IMR-90 (cell line): ENCODE data around the gene MET. TPM values are rescaled to one million over a fixed set of nuclear protein-coding genes. Genes with fewer than 3 reads are reported as not detected.

Source experiments
- ATAC-seq: fragments of 200-7000 bp; cut with Tn5 transposase; 2 replicates; pipeline ENCODE4 v1.9.1; 2020; ENCODE audit warnings: low read depth, mild to moderate bottlenecking, moderate library complexity
- BruUV-seq: library from RNA; stranded (reverse); fragments of 400-500 nt; replicated peaks from 2 replicates; lab custom pipeline; 2021; lab: Mats Ljungman, UMichigan
- CTCF ChIA-PET: fragments of 300-600 bp; formaldehyde crosslinking; extraction: SDS; loops from one replicate; lab custom pipeline; 2021; ENCODE audit warnings: antibody characterized with exemption; lab: Yijun Ruan, JAX
- POLR2A ChIA-PET: fragments of 300-600 bp; sonication (Branson Sonifier 250); formaldehyde crosslinking; loops from one replicate; lab custom pipeline; 2022; ENCODE audit warnings: antibody characterized with exemption; ENCODE audit not compliant: unreplicated experiment; lab: Charles Lee
- DNase-seq: peaks from one replicate; pipeline ENCODE4 v3.0.0; 2013
- H2AFZ ChIP-seq: replicated peaks from 2 replicates; pipeline ENCODE3; 2013; ENCODE audit warnings: low read length, mild to moderate bottlenecking; ENCODE audit not compliant: poor library complexity
- H2AK5ac ChIP-seq: 2 replicates; pipeline ENCODE4 v1.6.1; 2013; ENCODE audit warnings: low read depth, low read length, inconsistent platforms
- H2AK9ac ChIP-seq: replicated peaks from 2 replicates; pipeline ENCODE3; 2013; ENCODE audit warnings: mild to moderate bottlenecking, low read depth, low read length, moderate library complexity; ENCODE audit not compliant: poor library complexity
- H2BK120ac ChIP-seq: 2 replicates; pipeline ENCODE4 v1.6.1; 2013; ENCODE audit warnings: low read depth, low read length, inconsistent platforms
- H2BK15ac ChIP-seq: 3 replicates; pipeline ENCODE4 v1.6.1; 2013; ENCODE audit warnings: low read depth, low read length, inconsistent platforms
- H2BK20ac ChIP-seq: 2 replicates; pipeline ENCODE4 v1.6.1; 2013; ENCODE audit warnings: low read depth, mild to moderate bottlenecking, inconsistent platforms, low read length, moderate library complexity
- H2BK5ac ChIP-seq: 2 replicates; pipeline ENCODE4 v1.6.1; 2013; ENCODE audit warnings: mild to moderate bottlenecking, low read depth, low read length, inconsistent platforms; ENCODE audit not compliant: poor library complexity, severe bottlenecking
- H3K14ac ChIP-seq: replicated peaks from 2 replicates; pipeline ENCODE4 v1.6.1; 2013; ENCODE audit warnings: low read depth, low read length, inconsistent platforms
- H3K18ac ChIP-seq: 2 replicates; pipeline ENCODE4 v1.6.1; 2013; ENCODE audit warnings: low read depth, low read length, control low read depth
- H3K23ac ChIP-seq: 2 replicates; pipeline ENCODE4 v1.6.1; 2013; ENCODE audit warnings: low read depth, low read length, inconsistent platforms
- H3K27ac ChIP-seq: 2 replicates; pipeline ENCODE4 v1.5.1; 2013; ENCODE audit warnings: mild to moderate bottlenecking, control low read depth, low read length; ENCODE audit not compliant: insufficient read depth
- H3K27me3 ChIP-seq: 2 replicates; pipeline ENCODE4 v1.6.1; 2013; ENCODE audit warnings: low read length; ENCODE audit not compliant: control insufficient read depth, insufficient read depth
- H3K36me3 ChIP-seq: 2 replicates; pipeline ENCODE4 v1.6.1; 2013; ENCODE audit warnings: low read length, mixed read lengths; ENCODE audit not compliant: control insufficient read depth, insufficient read depth
- H3K4ac ChIP-seq: 2 replicates; pipeline ENCODE4 v1.6.1; 2013; ENCODE audit warnings: low read depth, low read length, inconsistent platforms
- H3K4me1 ChIP-seq: 2 replicates; pipeline ENCODE4 v1.6.1; 2013; ENCODE audit warnings: low read length, mixed read lengths; ENCODE audit not compliant: control insufficient read depth, insufficient read depth
- H3K4me2 ChIP-seq: 2 replicates; pipeline ENCODE4 v1.6.1; 2013; ENCODE audit warnings: low read depth, mild to moderate bottlenecking, control low read depth, low read length, moderate library complexity
- H3K4me3 ChIP-seq: 2 replicates; pipeline ENCODE4 v1.5.1; 2013; ENCODE audit warnings: low read depth, mild to moderate bottlenecking, control low read depth, low read length, moderate library complexity; ENCODE audit not compliant: insufficient read depth
- H3K56ac ChIP-seq: 2 replicates; pipeline ENCODE4 v1.6.1; 2013; ENCODE audit warnings: low read length, inconsistent platforms; ENCODE audit not compliant: insufficient read depth; ENCODE audit errors: extremely low read depth
- H3K79me1 ChIP-seq, 2 experiments: 2 replicates each; pipeline ENCODE4 v1.6.1; 2013; ENCODE audit warnings: low read length in 2 of 2, inconsistent platforms in 1 of 2, low read depth in 1 of 2
- H3K9ac ChIP-seq: 2 replicates; pipeline ENCODE4 v1.6.1; 2013; ENCODE audit warnings: low read depth, low read length, control low read depth
- H3K9me1 ChIP-seq: 2 replicates; pipeline ENCODE4 v1.6.1; 2013; ENCODE audit warnings: low read length, inconsistent platforms; ENCODE audit not compliant: insufficient read depth
- H3K9me3 ChIP-seq: 2 replicates; pipeline ENCODE4 v1.6.1; 2013; ENCODE audit warnings: low read length; ENCODE audit not compliant: control insufficient read depth, insufficient read depth
- H4K20me1 ChIP-seq: 2 replicates; pipeline ENCODE4 v1.6.1; 2013; ENCODE audit warnings: low read length, inconsistent platforms; ENCODE audit not compliant: insufficient read depth
- H4K5ac ChIP-seq: 2 replicates; pipeline ENCODE4 v1.6.1; 2013; ENCODE audit warnings: mild to moderate bottlenecking, low read depth, low read length, control low read depth
- H4K8ac ChIP-seq, 2 experiments: 2 replicates each; pipeline ENCODE4 v1.6.1; 2013; ENCODE audit warnings: low read depth in 2 of 2, low read length in 2 of 2, control low read depth in 1 of 2, inconsistent platforms in 1 of 2
- H4K91ac ChIP-seq: 2 replicates; pipeline ENCODE4 v1.6.1; 2013; ENCODE audit warnings: low read depth, low read length, inconsistent platforms; ENCODE audit not compliant: insufficient read depth
- BHLHE40 ChIP-seq: fragments of 150-350 bp; IDR thresholded peaks from 2 replicates; pipeline ENCODE4 v1.6.1; 2016; ENCODE audit warnings: mild to moderate bottlenecking, low read depth, low read length
- FOS ChIP-seq: fragments of 150-350 bp; IDR thresholded peaks from 2 replicates; pipeline ENCODE4 v1.6.1; 2016; ENCODE audit warnings: low read depth, low read length
- MAZ ChIP-seq: IDR thresholded peaks from 2 replicates; pipeline ENCODE4 v1.6.1; 2012; ENCODE audit warnings: low read depth, mild to moderate bottlenecking, low read length, improper control_type of control experiment, moderate library complexity, borderline replicate concordance
- RFX5 ChIP-seq: IDR thresholded peaks from 2 replicates; pipeline ENCODE4 v1.8.0; 2012; ENCODE audit warnings: low read depth, mild to moderate bottlenecking, low read length, moderate library complexity
- WGBS, 2 experiments: methylation state at CpG; one replicate each; pipeline versions ENCODE4 v1.1.5 to v1.1.7; 2013; ENCODE audit warnings: missing lambda C conversion rate in 2 of 2; ENCODE audit not compliant: insufficient read length in 1 of 2; ENCODE audit errors: extremely low coverage in 2 of 2; 5-methylcytosine and 5-hydroxymethylcytosine counted together
- dilution Hi-C: fragments of 300-500 bp; cut with HindIII; formaldehyde crosslinking; loops from one replicate; pipeline ENCODE4 v1.14.3; 2018; ENCODE audit warnings: low sequenced_read_pairs; ENCODE audit not compliant: unreplicated experiment
- in situ Hi-C: fragments of 300-500 bp; cut with MboI; formaldehyde crosslinking; loops from 3 replicates; pipeline ENCODE4 v1.14.3; 2019; ENCODE audit warnings: low sequenced_read_pairs, inconsistent platforms, mixed read lengths
- intact Hi-C: fragments of 100-400 bp; cut with micrococcal nuclease; formaldehyde crosslinking; loops from 2 replicates; pipeline ENCODE4 v1.10.0; 2022
- polyA plus RNA-seq, 3 experiments: library from polyadenylated mRNA; depleted of rRNA; stranded (reverse); fragments of >200 nt; gene quantifications; 2 replicates each; pipeline ENCODE4 v1.2.3, GENCODE V29; 2012; ENCODE audit warnings: low replicate concordance in 1 of 3
- total RNA-seq: library from RNA; depleted of rRNA; stranded (reverse); fragments of >200 nt; gene quantifications from 2 replicates; pipeline ENCODE4 v1.2.3, GENCODE V29; 2012

MET gene
- total and polyA plus RNA-seq, 2 of the 4 experiments (the other 2 are of a cell fraction) = 15.0 to 84.6 TPM

GRCh38 chr7:116697761-116698160 lies 25.8 kb downstream of the MET start:
- no peaks in the 10 kb centered on the region; the same call in 1 of the 2 replicates for H3K36me3 ChIP-seq
- no peak overlapping the region for H2BK20ac ChIP-seq
- no peak overlapping the region for H4K8ac ChIP-seq
- peaks cover 8% of the 10 kb centered on the region for H3K9me1 ChIP-seq
- peaks cover 23 to 34% of the 10 kb centered on the region in 2 experiments for H3K79me1 ChIP-seq
- no peak overlapping the region for H3K18ac ChIP-seq
- H4K91ac ChIP-seq = no peak overlapping the region
- no peak overlapping the region for H4K5ac ChIP-seq
- DNase-seq = no peak
- H2AFZ ChIP-seq = no peak overlapping the region
- ChIA-PET POLR2A (no interaction called here), CTCF (interaction anchor here (1.1 kb wide), 1 partner anchor 10 kb away, joined by 3 read pairs; no protein-coding TSS in a partner anchor)
- no peak for ATAC-seq
- dilution Hi-C loops = no loop called here
- H2BK5ac ChIP-seq = no peak overlapping the region
- H2AK5ac ChIP-seq = no peak overlapping the region
- peaks cover 3% of the 10 kb centered on the region for H3K4me1 ChIP-seq
- H2AK9ac ChIP-seq = no peak overlapping the region
- H3K27ac ChIP-seq = no peak overlapping the region
- H3K9me3 ChIP-seq = no peaks in the 10 kb centered on the region
- H3K4me3 ChIP-seq = no peak overlapping the region
- in situ Hi-C loops = no loop called here
- no peak overlapping the region for H3K4ac ChIP-seq
- TF ChIP-seq RFX5 (no peak), FOS (no peak), MAZ (no peak), BHLHE40 (no peak)
- no peaks in the 10 kb centered on the region for H3K27me3 ChIP-seq
- H4K20me1 ChIP-seq = no peaks in the 10 kb centered on the region
- intact Hi-C loops = no loop called here
- H3K23ac ChIP-seq = no peak overlapping the region
- H3K14ac ChIP-seq = no peak overlapping the region
- no peak overlapping the region for H3K4me2 ChIP-seq
- H3K56ac ChIP-seq = no peak overlapping the region
- no peak overlapping the region for H2BK120ac ChIP-seq
- H2BK15ac ChIP-seq = no peak overlapping the region
- WGBS, 2 experiments = no CpG with 5 or more reads among the region's 1 CpG
- BruUV-seq = no TSS peak
- H3K9ac ChIP-seq = no peak overlapping the region
